Right cardiac atrium (tissue), 5 donors: ENCODE results near the gene CD28. TPM values are rescaled to one million over a fixed set of nuclear protein-coding genes. Genes with fewer than 3 reads are reported as not detected.

Experiments used
- ATAC-seq, 2 donors: fragments of 200-7000 bp; cut with Tn5 transposase; one replicate each; pipeline versions ENCODE4 v1.8.0 to v1.9.1; 2020; ENCODE audit warnings: moderate library complexity in 2 of 2, mild to moderate bottlenecking in 1 of 2
- DNase-seq, 3 donors: peaks; one replicate each; pipeline ENCODE4 v3.0.0-alpha.2; 2020
- H3K27ac ChIP-seq: one replicate; pipeline ENCODE4 v1.5.1; 2013; ENCODE audit warnings: mild to moderate bottlenecking, low read length, control low read depth, moderate library complexity
- H3K27me3 ChIP-seq: one replicate; pipeline ENCODE4 v1.6.1; 2013; ENCODE audit not compliant: control insufficient read depth, insufficient read depth
- H3K4me1 ChIP-seq: one replicate; pipeline ENCODE4 v1.6.1; 2013; ENCODE audit warnings: low read length; ENCODE audit not compliant: control insufficient read depth, insufficient read depth
- H3K4me3 ChIP-seq: one replicate; pipeline ENCODE4 v1.5.1; 2013; ENCODE audit warnings: low read length, control low read depth
- H3K9me3 ChIP-seq: one replicate; pipeline ENCODE4 v1.6.1; 2013; ENCODE audit warnings: low read length; ENCODE audit not compliant: control insufficient read depth
- WGBS: extraction: QIAGEN DNeasy Blood & Tissue Kit; methylation state at CpG from one replicate; pipeline ENCODE4 v1.1.7; 2013; 5-methylcytosine and 5-hydroxymethylcytosine counted together
- intact Hi-C, 4 donors: fragments of 100-400 bp; cut with DNase I; formaldehyde crosslinking; loops; one replicate each; pipeline versions ENCODE4 v1.11.0 to v1.14.0; 2022 to 2023
- polyA plus RNA-seq: library from polyadenylated mRNA; stranded (reverse); fragments of 200-250 nt; gene quantifications from one replicate; pipeline ENCODE4 v1.2.3, GENCODE V29; 2013
- total RNA-seq, 4 donors: library from RNA; stranded (reverse); fragmentation: NEBNext Ultra II Directional; extraction: Animal tissue kit (Norgen Biotek cat#: 25700); gene quantifications; one replicate each; pipeline ENCODE4 v1.2.1, GENCODE V29; 2021
- donor health status: healthy with polysubstance abuse.
- donor health status: DM: no; HTN: yes; CAD: no.
- donor health status: DM: no; HTN: no; CAD: no.
- donor health status: DM: no; HTN: yes; CAD: no; lungs with severe emphysema.
- donor health status: DM: yes; HTN: yes; CAD: no.

The CD28 gene
- total and polyA plus RNA-seq, 5 donors: 0.14 to 1.5 (median 0.68) TPM

- DNase-seq (no peak), ATAC-seq (no peak)
- intact Hi-C loops: no loop called here
- Histone ChIP-seq H3K27ac (no peak overlapping the region), H3K4me1 (no peaks in the 10 kb centered on the region), H3K27me3 (no peaks in the 10 kb centered on the region), H3K9me3 (no peaks in the 10 kb centered on the region), H3K4me3 (no peak overlapping the region)
- 82% methylated on average over 3 of the region's 3 CpGs for WGBS
These were observed 33.6 kb upstream of the CD28 start for GRCh38 chr2:203672856-203673255.

GRCh38 chr2:203673933-203674332 lies 32.5 kb upstream of the CD28 start:
- Histone ChIP-seq H3K27ac (no peak overlapping the region), H3K4me3 (no peak overlapping the region), H3K27me3 (no peaks in the 10 kb centered on the region), H3K9me3 (no peaks in the 10 kb centered on the region), H3K4me1 (no peaks in the 10 kb centered on the region)
- DNase-seq: no peak
- WGBS: 94% methylated on average over 1 of the region's 1 CpG
- intact Hi-C loops: no loop called here
- peak in 1 of 2 donors; percentile 39 for ATAC-seq

GRCh38 chr2:203675086-203675485 lies 31.4 kb upstream of the CD28 start:
- H3K9me3 ChIP-seq: no peaks in the 10 kb centered on the region
- no peaks in the 10 kb centered on the region for H3K27me3 ChIP-seq
- H3K27ac ChIP-seq: no peak overlapping the region
- 88% methylated on average over 3 of the region's 3 CpGs for WGBS
- ATAC-seq: no peak
- no peaks in the 10 kb centered on the region for H3K4me1 ChIP-seq
- no peak overlapping the region for H3K4me3 ChIP-seq
- DNase-seq: no peak
- intact Hi-C loops: no loop called here

GRCh38 chr2:203678971-203679370 lies 27.5 kb upstream of the CD28 start:
- Histone ChIP-seq H3K27me3 (no peaks in the 10 kb centered on the region), H3K4me3 (no peak overlapping the region), H3K4me1 (peaks cover 13% of the 10 kb centered on the region), H3K27ac (no peak overlapping the region), H3K9me3 (no peaks in the 10 kb centered on the region)
- intact Hi-C loops: no loop called here
- no peak for ATAC-seq
- no peak for DNase-seq
- WGBS: 96% methylated on average over 3 of the region's 3 CpGs

- ATAC-seq (no peak), DNase-seq (no peak)
- Histone ChIP-seq H3K27ac (no peak overlapping the region), H3K4me3 (no peak overlapping the region), H3K4me1 (peaks cover 16% of the 10 kb centered on the region), H3K9me3 (no peaks in the 10 kb centered on the region), H3K27me3 (no peaks in the 10 kb centered on the region)
- intact Hi-C loops: no loop called here
These were observed 27.0 kb upstream of the CD28 start for GRCh38 chr2:203679401-203679800.

DNA sequence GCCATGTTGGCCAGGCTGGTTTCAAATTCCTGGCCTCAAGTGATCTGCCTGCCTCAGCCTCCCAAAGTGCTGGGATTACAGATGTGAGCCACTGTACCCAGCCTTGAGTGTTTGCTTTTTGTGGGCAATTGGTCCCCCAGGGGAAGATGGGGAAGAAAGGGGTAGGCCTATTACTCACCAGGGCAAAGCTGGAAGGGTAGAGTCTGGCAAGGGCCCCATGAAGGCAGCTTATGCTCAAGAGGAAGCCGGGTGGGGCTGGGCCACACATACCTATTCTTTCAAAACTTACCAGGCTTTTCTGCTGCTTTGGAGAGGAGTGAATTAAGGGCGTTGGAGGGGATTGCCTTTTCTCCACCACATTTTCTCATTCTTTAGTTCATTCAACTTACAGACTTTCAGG lies 24.5 kb upstream of the CD28 start:
- peak in 2 of 3 donors; percentile 35 to 67 for DNase-seq
- intact Hi-C loops: loop anchor here in 2 of 4 donors (10.0 kb wide), 2 partner anchors 103 to 123 kb away; no protein-coding TSS in a partner anchor
- ATAC-seq: peak in 1 of 2 donors; percentile 10
- WGBS: 67% methylated on average over 2 of the region's 2 CpGs
- H3K27ac ChIP-seq: peak overlapping the region; percentile 98
- no peak overlapping the region for H3K4me3 ChIP-seq
- H3K9me3 ChIP-seq: no peaks in the 10 kb centered on the region
- H3K27me3 ChIP-seq: no peaks in the 10 kb centered on the region
- peaks cover 20% of the 10 kb centered on the region for H3K4me1 ChIP-seq

GRCh38 chr2:203682688-203683130 lies 23.7 kb upstream of the CD28 start:
- WGBS: 13% methylated on average over 4 of the region's 4 CpGs
- DNase-seq: peak in 2 of 3 donors; percentile 25 to 52
- H3K9me3 ChIP-seq: no peaks in the 10 kb centered on the region
- no peaks in the 10 kb centered on the region for H3K27me3 ChIP-seq
- H3K27ac ChIP-seq: peak overlapping the region; percentile 88
- peaks cover 20% of the 10 kb centered on the region for H3K4me1 ChIP-seq
- no peak overlapping the region for H3K4me3 ChIP-seq
- intact Hi-C loops: loop anchor here in 2 of 4 donors (10.0 kb wide), 2 partner anchors 102 to 122 kb away; no protein-coding TSS in a partner anchor
- ATAC-seq: peak; percentile 67 to 80

GRCh38 chr2:203683421-203683820 lies 23.0 kb upstream of the CD28 start:
- 74% methylated on average over 4 of the region's 4 CpGs for WGBS
- Histone ChIP-seq H3K4me3 (no peak overlapping the region), H3K4me1 (peaks cover 20% of the 10 kb centered on the region), H3K9me3 (no peaks in the 10 kb centered on the region), H3K27me3 (no peaks in the 10 kb centered on the region), H3K27ac (peak overlapping the region; percentile 49)
- DNase-seq: no peak
- ATAC-seq: no peak
- intact Hi-C loops: loop anchor here in 2 of 4 donors (10.0 kb wide), 2 partner anchors 101 to 121 kb away; no protein-coding TSS in a partner anchor

DNA sequence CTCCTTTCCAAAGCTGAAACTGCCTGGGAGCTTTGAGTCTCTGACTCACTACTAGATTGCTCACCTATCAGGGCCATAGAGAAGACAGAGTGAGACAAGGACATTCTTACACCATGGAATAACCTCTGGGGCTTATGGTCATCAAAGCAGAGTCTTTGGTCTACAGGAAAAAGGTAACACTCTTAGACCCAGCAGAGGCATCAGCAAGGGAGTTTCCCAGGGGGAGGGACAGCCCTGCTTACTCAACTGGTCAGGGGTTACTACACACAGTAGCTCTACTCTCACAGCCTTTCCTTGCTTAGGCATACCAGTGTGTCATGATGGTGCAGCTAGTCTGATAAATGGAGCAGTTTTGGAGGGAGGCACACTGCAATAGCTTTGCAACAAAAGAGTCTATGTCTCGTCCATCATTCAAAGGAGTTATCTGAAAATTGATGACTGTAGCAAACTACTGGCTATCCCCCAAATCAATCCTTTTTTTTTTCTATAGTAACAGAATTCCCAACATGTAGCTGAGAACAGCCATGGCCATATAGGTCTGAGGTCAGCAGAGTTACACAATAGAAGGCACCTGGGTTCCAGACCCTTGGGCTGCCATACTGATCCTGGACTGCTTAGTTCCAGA lies 22.4 kb upstream of the CD28 start:
- ATAC-seq (peak in 1 of 2 donors; percentile 47), DNase-seq (peak in 1 of 3 donors; percentile 33)
- H3K4me3 ChIP-seq: no peak overlapping the region
- no peaks in the 10 kb centered on the region for H3K27me3 ChIP-seq
- H3K27ac ChIP-seq: peak overlapping the region; percentile 96
- H3K9me3 ChIP-seq: no peaks in the 10 kb centered on the region
- H3K4me1 ChIP-seq: peaks cover 22% of the 10 kb centered on the region
- 88% methylated on average over 1 of the region's 1 CpG for WGBS
- intact Hi-C loops: loop anchor here in 2 of 4 donors (10.0 kb wide), 2 partner anchors 101 to 121 kb away; no protein-coding TSS in a partner anchor

- H3K4me1 ChIP-seq: peaks cover 24% of the 10 kb centered on the region
- peak overlapping the region; percentile 96 for H3K27ac ChIP-seq
- 40% methylated on average over 5 of the region's 5 CpGs for WGBS
- ATAC-seq (peak; percentile 76 to 82), DNase-seq (peak in 2 of 3 donors; percentile 52 to 75)
- H3K27me3 ChIP-seq: no peaks in the 10 kb centered on the region
- intact Hi-C loops: loop anchor here in 2 of 4 donors (10.0 kb wide), 2 partner anchors 100 to 120 kb away; no protein-coding TSS in a partner anchor
- no peak overlapping the region for H3K4me3 ChIP-seq
- no peaks in the 10 kb centered on the region for H3K9me3 ChIP-seq
These were observed 21.3 kb upstream of the CD28 start for GRCh38 chr2:203685081-203685621.

DNA sequence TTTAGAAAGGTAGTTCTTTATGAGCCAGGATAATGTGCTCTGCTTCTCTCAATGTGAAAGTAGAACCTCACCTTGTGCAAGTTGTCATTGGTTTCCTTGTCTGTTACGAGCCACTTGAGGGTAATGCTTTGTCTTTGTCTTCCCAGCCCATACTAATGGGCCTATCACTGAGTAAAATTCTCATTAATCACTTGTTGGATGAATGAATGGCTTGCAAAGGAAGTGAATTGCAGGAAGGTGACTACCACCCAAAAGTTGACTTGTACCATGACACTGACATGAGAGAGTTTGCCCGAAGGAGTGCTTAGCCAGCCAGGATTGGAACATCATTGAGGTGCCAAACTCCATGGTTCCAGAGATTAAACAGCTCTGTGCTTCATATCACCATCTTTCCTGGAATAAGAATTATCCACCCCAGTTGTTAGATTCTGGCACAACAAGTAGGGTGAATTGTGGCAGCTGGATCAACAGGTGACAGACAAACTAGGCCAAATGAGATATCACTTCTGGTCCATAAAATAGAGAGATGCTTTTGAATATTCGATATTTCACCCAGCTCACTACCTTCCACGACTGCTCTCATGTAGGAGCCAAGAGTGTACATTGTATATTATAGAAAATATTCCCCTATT lies 20.5 kb upstream of the CD28 start:
- H3K27ac ChIP-seq: peak overlapping the region; percentile 60
- no peak overlapping the region for H3K4me3 ChIP-seq
- 81% methylated on average over 4 of the region's 4 CpGs for WGBS
- H3K27me3 ChIP-seq: no peaks in the 10 kb centered on the region
- intact Hi-C loops: loop anchor here in 2 of 4 donors (10.0 kb wide), 2 partner anchors 99 to 119 kb away; no protein-coding TSS in a partner anchor
- H3K9me3 ChIP-seq: no peaks in the 10 kb centered on the region
- no peak for ATAC-seq
- H3K4me1 ChIP-seq: peaks cover 29% of the 10 kb centered on the region
- no peak for DNase-seq
